ENCODE measurements around the gene PCSK2. TPM values are rescaled to one million over a fixed set of nuclear protein-coding genes. Genes with fewer than 3 reads are reported as not detected.

PCSK2 gene
- polyA plus RNA-seq, 1 donor from 2014 or later, result 27.9 TPM

- Histone ChIP-seq H2AFZ (ENCODE audit: low read depth, low read length) (no peak overlapping the region), H3K9me3 (ENCODE audit: low read length) (no peaks in the 10 kb centered on the region), H3K4me3 (ENCODE audit: low read length) (no peak overlapping the region), H3K79me2 (replicated peaks; ENCODE audit: insufficient read depth, low read length) (no peaks in the 10 kb centered on the region), H4K20me1 (ENCODE audit: insufficient read depth) (no peaks in the 10 kb centered on the region), H3K9ac (ENCODE audit: low read length) (no peak overlapping the region), H3K9me2 (ENCODE audit: insufficient read depth, low read length) (no peaks in the 10 kb centered on the region), H3K4me2 (ENCODE audit: low read length) (no peak overlapping the region), H3K36me3 (ENCODE audit: insufficient read depth, low read length) (no peaks in the 10 kb centered on the region), H3K27ac (ENCODE audit: low read length) (no peak overlapping the region), H3F3A (ENCODE audit: insufficient read depth, low read length, poor library complexity, severe bottlenecking) (no peaks in the 10 kb centered on the region), H3K27me3 (ENCODE audit: insufficient read depth, low read depth, low read length) (no peaks in the 10 kb centered on the region)
- TF ChIP-seq EP300 (conservative IDR thresholded peaks at IDR 0.05; ENCODE audit: poor library complexity, severe bottlenecking), result no peak
- TF ChIP-seq CTCF (IDR thresholded peaks at IDR 0.05; ENCODE audit: poor library complexity, severe bottlenecking), result no peak
- TF ChIP-seq RAD21 (conservative IDR thresholded peaks at IDR 0.05), result no peak
- TF ChIP-seq REST (IDR thresholded peaks at IDR 0.05; ENCODE audit: borderline replicate concordance), result no peak
- TF ChIP-seq TAF1 (IDR thresholded peaks at IDR 0.05; ENCODE audit: low read depth), result no peak
- TF ChIP-seq POLR2AphosphoS5 (IDR thresholded peaks at IDR 0.05), result no peak
- no peak for TF ChIP-seq SMC3 (conservative IDR thresholded peaks at IDR 0.05; ENCODE audit: poor library complexity)
- no peak for TF ChIP-seq MXI1 (conservative IDR thresholded peaks at IDR 0.05; ENCODE audit: poor library complexity, severe bottlenecking)
- no peak for TF ChIP-seq EZH2 (IDR thresholded peaks at IDR 0.05; ENCODE audit: borderline replicate concordance, insufficient read depth, low read length, poor library complexity, severe bottlenecking)
Measured at GRCh38 chr20:17430125-17430950, 203.5 kb downstream of the PCSK2 start.

GRCh38 chr20:17431621-17432364, 205.0 kb downstream of the PCSK2 start:
- Histone ChIP-seq H3K4me3 (ENCODE audit: low read length) (no peak overlapping the region), H4K20me1 (ENCODE audit: insufficient read depth) (no peaks in the 10 kb centered on the region), H3K9me2 (ENCODE audit: insufficient read depth, low read length) (no peaks in the 10 kb centered on the region), H3K4me2 (ENCODE audit: low read length) (no peak overlapping the region), H3K27ac (ENCODE audit: low read length) (no peak overlapping the region), H3K36me3 (ENCODE audit: insufficient read depth, low read length) (no peaks in the 10 kb centered on the region), H3K9ac (ENCODE audit: low read length) (no peak overlapping the region), H2AFZ (ENCODE audit: low read depth, low read length) (no peak overlapping the region), H3K9me3 (ENCODE audit: low read length) (no peaks in the 10 kb centered on the region), H3K79me2 (replicated peaks; ENCODE audit: insufficient read depth, low read length) (no peaks in the 10 kb centered on the region), H3K27me3 (ENCODE audit: insufficient read depth, low read depth, low read length) (no peaks in the 10 kb centered on the region), H3F3A (ENCODE audit: insufficient read depth, low read length, poor library complexity, severe bottlenecking) (no peaks in the 10 kb centered on the region)
- TF ChIP-seq CTCF (IDR thresholded peaks at IDR 0.05; ENCODE audit: poor library complexity, severe bottlenecking), result peak; percentile 92
- TF ChIP-seq RAD21 (conservative IDR thresholded peaks at IDR 0.05), result peak; percentile 93
- no peak for TF ChIP-seq EZH2 (IDR thresholded peaks at IDR 0.05; ENCODE audit: borderline replicate concordance, insufficient read depth, low read length, poor library complexity, severe bottlenecking)
- no peak for TF ChIP-seq POLR2AphosphoS5 (IDR thresholded peaks at IDR 0.05)
- TF ChIP-seq SMC3 (conservative IDR thresholded peaks at IDR 0.05; ENCODE audit: poor library complexity), result peak; percentile 98
